Peyer's patch (tissue), 4 donors: ENCODE data around the gene KCND2.

Experiments used
- POLR2A ChIP-seq, 2 donors: fragments of 450-650 bp; IDR thresholded peaks; one replicate each; pipeline ENCODE4 v1.5.1; 2017; ENCODE audit warnings: antibody characterized with exemption in 2 of 2, mild to moderate bottlenecking in 2 of 2, moderate library complexity in 2 of 2
- TF ChIP-seq, protein P1 (sequence below), 6 experiments: fragments of 450-650 bp in 4 of 6; fragments of 200-600 bp in 2 of 6; sonication (generic) in 1 of 6; IDR thresholded peaks; one replicate each; pipeline ENCODE4 v1.5.1; 2017 to 2019; ENCODE audit warnings: antibody characterized with exemption in 6 of 6, mild to moderate bottlenecking in 3 of 6, moderate library complexity in 1 of 6

DNA sequence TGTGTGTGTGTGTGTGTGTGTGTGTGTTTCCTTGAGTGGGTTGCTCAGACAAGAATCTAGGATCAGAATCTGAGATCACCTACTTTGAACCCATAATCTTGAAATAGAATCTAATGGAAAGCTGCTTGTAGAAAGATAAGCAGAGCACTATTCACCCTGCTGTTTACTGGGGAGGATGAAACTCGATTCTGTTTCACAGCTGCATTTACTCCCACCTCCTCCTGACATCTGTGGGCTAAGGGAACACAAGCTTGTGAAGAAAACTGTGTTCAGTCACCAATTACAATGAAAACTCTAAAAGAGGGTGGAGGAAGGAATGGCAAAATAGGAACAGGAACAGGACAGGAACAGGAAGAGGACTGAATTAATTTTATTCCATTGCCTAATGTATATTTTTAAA is 315.4 kb downstream of the KCND2 start:
- TF ChIP-seq POLR2A (IDR thresholded peaks at IDR 0.05), result no peak
- TF ChIP-seq, protein P1, sequence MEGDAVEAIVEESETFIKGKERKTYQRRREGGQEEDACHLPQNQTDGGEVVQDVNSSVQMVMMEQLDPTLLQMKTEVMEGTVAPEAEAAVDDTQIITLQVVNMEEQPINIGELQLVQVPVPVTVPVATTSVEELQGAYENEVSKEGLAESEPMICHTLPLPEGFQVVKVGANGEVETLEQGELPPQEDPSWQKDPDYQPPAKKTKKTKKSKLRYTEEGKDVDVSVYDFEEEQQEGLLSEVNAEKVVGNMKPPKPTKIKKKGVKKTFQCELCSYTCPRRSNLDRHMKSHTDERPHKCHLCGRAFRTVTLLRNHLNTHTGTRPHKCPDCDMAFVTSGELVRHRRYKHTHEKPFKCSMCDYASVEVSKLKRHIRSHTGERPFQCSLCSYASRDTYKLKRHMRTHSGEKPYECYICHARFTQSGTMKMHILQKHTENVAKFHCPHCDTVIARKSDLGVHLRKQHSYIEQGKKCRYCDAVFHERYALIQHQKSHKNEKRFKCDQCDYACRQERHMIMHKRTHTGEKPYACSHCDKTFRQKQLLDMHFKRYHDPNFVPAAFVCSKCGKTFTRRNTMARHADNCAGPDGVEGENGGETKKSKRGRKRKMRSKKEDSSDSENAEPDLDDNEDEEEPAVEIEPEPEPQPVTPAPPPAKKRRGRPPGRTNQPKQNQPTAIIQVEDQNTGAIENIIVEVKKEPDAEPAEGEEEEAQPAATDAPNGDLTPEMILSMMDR (IDR thresholded peaks at IDR 0.05), result no peak
